H54 (cell line): ENCODE data around the gene EPHA8.

Experiments used
- DNase-seq: peaks from one replicate; pipeline ENCODE4 v3.0.0; 2011; ENCODE audit warnings: low spot score, mixed read lengths; ENCODE audit not compliant: insufficient read length
- FAIRE-seq: peaks from 3 replicates; lab custom pipeline; 2011; peaks lifted over from hg19 to GRCh38; lab: Jason Lieb, UNC
- POLR2A ChIP-seq: IDR thresholded peaks from 2 replicates; pipeline ENCODE4 v1.6.1; 2011; ENCODE audit warnings: low read depth, mild to moderate bottlenecking, low read length

Gene EPHA8

GRCh38 chr1:22598736-22599135 is 35.4 kb downstream of the EPHA8 start:
- FAIRE-seq (no peak), DNase-seq (no peak)
- TF ChIP-seq POLR2A = no peak

- DNase-seq (no peak), FAIRE-seq (no peak)
- no peak for TF ChIP-seq POLR2A
These were observed 37.0 kb downstream of the EPHA8 start for GRCh38 chr1:22600071-22600816.

GRCh38 chr1:22600817-22601605 is 37.7 kb downstream of the EPHA8 start:
- no peak for FAIRE-seq
- DNase-seq = no peak
- TF ChIP-seq POLR2A = no peak

GRCh38 chr1:22601610-22602009 is 38.3 kb downstream of the EPHA8 start:
- FAIRE-seq (no peak), DNase-seq (no peak)
- TF ChIP-seq POLR2A = no peak

GRCh38 chr1:22602060-22602740 is 38.9 kb downstream of the EPHA8 start:
- FAIRE-seq (no peak), DNase-seq (no peak)
- no peak for TF ChIP-seq POLR2A

- no peak for TF ChIP-seq POLR2A
- FAIRE-seq = no peak
These were observed 42.9 kb downstream of the EPHA8 start for GRCh38 chr1:22606161-22606560.

GRCh38 chr1:22607154-22607553 is 43.9 kb downstream of the EPHA8 start:
- FAIRE-seq (no peak), DNase-seq (no peak)
- no peak for TF ChIP-seq POLR2A

More at GRCh38 chr1:22606161-22606560, 42.9 kb downstream of the EPHA8 start:
- DNase-seq = no peak

GRCh38 chr1:22608361-22608760 is 45.1 kb downstream of the EPHA8 start:
- no peak for TF ChIP-seq POLR2A
- no peak for FAIRE-seq
- no peak for DNase-seq

- no peak for TF ChIP-seq POLR2A
- FAIRE-seq = no peak
- no peak for DNase-seq
These were observed 46.0 kb downstream of the EPHA8 start for GRCh38 chr1:22609291-22609690.

GRCh38 chr1:22611530-22611947 is 48.2 kb downstream of the EPHA8 start:
- no peak for FAIRE-seq
- DNase-seq = peak; percentile 33
- TF ChIP-seq POLR2A = no peak

- no peak for DNase-seq
- FAIRE-seq = no peak
- no peak for TF ChIP-seq POLR2A
These were observed 49.6 kb downstream of the EPHA8 start for GRCh38 chr1:22612671-22613571.

- no peak for DNase-seq
- no peak for TF ChIP-seq POLR2A
- no peak for FAIRE-seq
These were observed 50.3 kb downstream of the EPHA8 start for GRCh38 chr1:22613572-22613918.

GRCh38 chr1:22613951-22614350 is 50.7 kb downstream of the EPHA8 start:
- DNase-seq (no peak), FAIRE-seq (no peak)
- no peak for TF ChIP-seq POLR2A
